Colonic mucosa (tissue), 4 donors: Measurements from ENCODE around the gene IL1B. TPM values are rescaled to one million over a fixed set of nuclear protein-coding genes. Genes with fewer than 3 reads are reported as not detected.

Source experiments
- DNase-seq: peaks from one replicate; pipeline ENCODE4 v3.0.0-alpha.2; 2020
- H3K27ac ChIP-seq: fragments of 200-600 bp; one replicate; pipeline ENCODE4 v1.8.0; 2021
- H3K27me3 ChIP-seq: fragments of 200-600 bp; one replicate; pipeline ENCODE4 v1.8.0; 2021
- H3K36me3 ChIP-seq: fragments of 200-600 bp; one replicate; pipeline ENCODE4 v1.8.0; 2021
- H3K4me1 ChIP-seq: fragments of 200-600 bp; one replicate; pipeline ENCODE4 v1.8.0; 2021; ENCODE audit warnings: mild to moderate bottlenecking
- H3K4me3 ChIP-seq: fragments of 200-600 bp; one replicate; pipeline ENCODE4 v1.8.0; 2021
- H3K9ac ChIP-seq, 2 donors: one replicate each; pipeline ENCODE4 v1.7.0; 2013; ENCODE audit warnings: control low read depth in 2 of 2, low read depth in 2 of 2, low read length in 2 of 2
- H3K9me3 ChIP-seq: fragments of 200-600 bp; one replicate; pipeline ENCODE4 v1.8.0; 2021
- CTCF ChIP-seq: fragments of 200-600 bp; IDR thresholded peaks from one replicate; pipeline ENCODE4 v1.8.0; 2022; ENCODE audit warnings: antibody characterized with exemption, mild to moderate bottlenecking
- intact Hi-C: fragments of 100-400 bp; cut with DNase I; formaldehyde crosslinking; loops from one replicate; pipeline ENCODE4 v1.14.1; 2022
- total RNA-seq, 2 donors: library from RNA; stranded (reverse); fragmentation: NEBNext Ultra II Directional in 1 of 2; extraction: Animal tissue kit (Norgen Biotek cat#: 25700) in 1 of 2; gene quantifications; one replicate each; pipeline ENCODE4 v1.2.1, GENCODE V29; 2021
- donor health status: healthy.
- donor health status: DM: no; HTN: no; CAD: no.
- donor health status: DM: no; HTN: no; CAD: no.

The IL1B gene
- total RNA-seq, 2 donors from 2014 or later = 1.6 to 5.7 TPM

DNA sequence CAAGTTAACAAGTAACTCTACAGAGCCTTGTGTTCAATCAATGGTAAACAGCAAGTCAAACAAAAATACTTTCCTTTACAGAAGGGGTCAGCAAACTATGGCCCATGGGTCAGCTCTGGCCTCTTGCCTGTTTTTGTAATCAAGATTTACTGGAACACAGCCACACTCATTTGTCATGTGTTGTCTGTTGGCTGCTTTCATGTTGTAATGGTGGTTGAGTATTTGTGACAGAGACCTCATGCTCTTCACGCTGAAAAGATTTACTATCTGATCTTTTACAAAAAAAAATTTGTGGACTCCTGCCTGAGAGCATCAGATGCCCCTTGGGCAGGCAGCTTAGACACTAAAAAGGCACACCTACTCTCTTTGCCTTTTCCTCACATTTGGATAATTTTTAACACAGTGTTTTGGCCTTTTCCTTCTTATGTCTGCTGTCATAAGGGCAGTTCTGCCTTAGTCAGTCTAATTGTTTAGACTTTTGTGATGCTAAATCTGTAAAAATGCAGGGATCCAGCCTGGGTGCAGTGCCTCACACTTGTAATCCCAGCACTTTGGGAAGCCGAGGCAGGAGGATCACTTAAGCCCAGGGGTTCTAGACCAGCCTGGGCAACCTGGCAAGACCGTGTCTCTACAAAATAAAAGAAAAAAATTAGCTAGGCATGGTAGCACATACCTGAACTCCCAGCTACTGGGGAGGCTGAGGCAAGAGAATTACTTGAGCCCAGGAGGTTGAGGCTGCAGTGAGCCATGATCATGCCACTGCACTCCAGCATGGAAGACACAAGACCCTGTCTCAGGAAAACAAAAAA, 18.3 kb downstream of the IL1B start:
- intact Hi-C loops = no loop called here
- Histone ChIP-seq H3K9me3 (no peaks in the 10 kb centered on the region), H3K4me1 (no peaks in the 10 kb centered on the region), H3K9ac (no peak overlapping the region), H3K4me3 (no peak overlapping the region), H3K36me3 (no peaks in the 10 kb centered on the region), H3K27ac (no peak overlapping the region), H3K27me3 (no peaks in the 10 kb centered on the region)
- DNase-seq = no peak
- TF ChIP-seq CTCF = no peak

- H3K4me3 ChIP-seq = no peak overlapping the region
- DNase-seq = no peak
- no peak overlapping the region for H3K27ac ChIP-seq
- intact Hi-C loops = no loop called here
- H3K4me1 ChIP-seq = peaks cover 3% of the 10 kb centered on the region
- H3K27me3 ChIP-seq = no peaks in the 10 kb centered on the region
- no peaks in the 10 kb centered on the region for H3K36me3 ChIP-seq
- TF ChIP-seq CTCF = no peak
- no peak overlapping the region for H3K9ac ChIP-seq
- no peaks in the 10 kb centered on the region for H3K9me3 ChIP-seq
Observed at GRCh38 chr2:112817082-112817689, 19.4 kb downstream of the IL1B start.

DNA sequence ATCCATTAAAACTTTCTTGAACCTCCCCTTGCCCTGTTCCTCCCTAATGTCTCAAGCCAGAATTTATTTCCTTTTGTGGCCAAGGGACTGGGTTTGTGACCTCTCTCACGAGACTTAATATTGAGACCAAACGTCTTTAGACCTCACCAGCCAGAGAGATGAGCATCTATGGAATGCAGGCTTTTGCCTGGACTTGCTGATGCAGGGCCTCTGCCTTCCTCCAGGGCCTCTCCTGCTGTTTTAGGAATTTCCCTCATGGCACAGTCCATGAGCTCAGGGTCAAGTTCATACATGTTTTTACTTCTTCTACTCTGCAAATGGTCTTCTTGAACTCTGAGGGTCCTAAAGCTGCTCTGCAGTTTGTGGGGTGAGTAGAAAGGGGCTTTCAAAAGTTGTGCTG, 22.3 kb downstream of the IL1B start:
- no peaks in the 10 kb centered on the region for H3K27me3 ChIP-seq
- no peaks in the 10 kb centered on the region for H3K9me3 ChIP-seq
- H3K27ac ChIP-seq = no peak overlapping the region
- no peak overlapping the region for H3K9ac ChIP-seq
- H3K36me3 ChIP-seq = no peaks in the 10 kb centered on the region
- no peak for TF ChIP-seq CTCF
- peaks cover 5% of the 10 kb centered on the region for H3K4me1 ChIP-seq
- no peak overlapping the region for H3K4me3 ChIP-seq
- intact Hi-C loops = no loop called here
- DNase-seq = no peak

- Histone ChIP-seq H3K27ac (no peak overlapping the region), H3K9ac (no peak overlapping the region)
- no peak for DNase-seq
Observed at GRCh38 chr2:112813280-112813966, 23.2 kb downstream of the IL1B start.

More at GRCh38 chr2:112813280-112813966, 23.2 kb downstream of the IL1B start:
- TF ChIP-seq CTCF = no peak
- intact Hi-C loops = no loop called here
- H3K4me1 ChIP-seq = peaks cover 5% of the 10 kb centered on the region
- no peaks in the 10 kb centered on the region for H3K9me3 ChIP-seq
- no peak overlapping the region for H3K4me3 ChIP-seq
- H3K27me3 ChIP-seq = no peaks in the 10 kb centered on the region
- no peaks in the 10 kb centered on the region for H3K36me3 ChIP-seq
